SU-DHL-6 (cell line): Measurements from ENCODE around the gene C19orf53.

Experiments
- H2AFZ ChIP-seq: fragments of 200-600 bp; sonication (generic); 2 replicates; pipeline ENCODE4 v1.6.1; 2014; ENCODE audit warnings: low read depth, mild to moderate bottlenecking, moderate library complexity, mixed read lengths, antibody characterized with exemption, low read length; ENCODE audit not compliant: severe bottlenecking
- H3F3A ChIP-seq: fragments of 200-600 bp; shearing (Covaris generic); 2 replicates; pipeline ENCODE4 v1.6.0; 2016; ENCODE audit warnings: antibody characterized with exemption, mild to moderate bottlenecking; ENCODE audit not compliant: insufficient read depth
- H3K27ac ChIP-seq: fragments of 200-600 bp; sonication (generic); 2 replicates; pipeline ENCODE4 v1.5.1; 2016; ENCODE audit warnings: low read depth, mild to moderate bottlenecking, low read length, moderate library complexity, mixed read lengths
- H3K27me3 ChIP-seq: fragments of 200-600 bp; sonication (generic), shearing (Covaris generic); 2 replicates; pipeline ENCODE4 v1.6.0; 2014; ENCODE audit warnings: mild to moderate bottlenecking, low read length
- H3K36me3 ChIP-seq: fragments of 200-600 bp; sonication (generic); 2 replicates; pipeline ENCODE4 v1.6.1; 2014; ENCODE audit warnings: mild to moderate bottlenecking, low read length, mixed read lengths
- H3K4me2 ChIP-seq: fragments of 300-600, 200-600 bp; shearing (Covaris generic), sonication (generic); 2 replicates; pipeline ENCODE4 v1.6.0; 2014; ENCODE audit warnings: low read length, low read depth, mild to moderate bottlenecking; ENCODE audit not compliant: poor library complexity, severe bottlenecking
- H3K4me3 ChIP-seq: fragments of 200-600 bp; sonication (generic); 2 replicates; pipeline ENCODE4 v1.5.1; 2014; ENCODE audit warnings: antibody characterized with exemption, low read length, mild to moderate bottlenecking, mixed read lengths; ENCODE audit not compliant: insufficient read depth, poor library complexity, severe bottlenecking
- H3K79me2 ChIP-seq: fragments of 200-600 bp; sonication (generic); 2 replicates; pipeline ENCODE4 v1.6.1; 2014; ENCODE audit warnings: mild to moderate bottlenecking, low read length, moderate library complexity; ENCODE audit not compliant: insufficient read depth
- H3K9ac ChIP-seq: fragments of 200-600 bp; sonication (generic); 2 replicates; pipeline ENCODE4 v1.7.0; 2014; ENCODE audit warnings: mild to moderate bottlenecking, low read length
- H3K9me2 ChIP-seq: fragments of 200-600 bp; sonication (generic); replicated peaks from 2 replicates; pipeline ENCODE4 v1.6.1; 2014; ENCODE audit warnings: low read length; ENCODE audit not compliant: insufficient read depth
- H3K9me3 ChIP-seq: fragments of 200-600 bp; sonication (generic); 2 replicates; pipeline ENCODE4 v1.6.1; 2014; ENCODE audit warnings: low read length, mixed read lengths; ENCODE audit not compliant: insufficient read depth
- H4K20me1 ChIP-seq: fragments of 200-600 bp; sonication (generic); 2 replicates; pipeline ENCODE4 v1.6.1; 2014; ENCODE audit warnings: low read depth, mild to moderate bottlenecking, antibody characterized with exemption, low read length, moderate library complexity, mixed read lengths
- EZH2phosphoT487 ChIP-seq: fragments of 200-600 bp; sonication (generic), shearing (Covaris generic); conservative IDR thresholded peaks from 2 replicates; pipeline ENCODE4 v1.6.1; 2018; ENCODE audit warnings: mild to moderate bottlenecking, antibody characterized with exemption, low read length, moderate library complexity, mixed read lengths
- TF ChIP-seq, protein P1 (sequence below): fragments of 200-600 bp; sonication (generic); IDR thresholded peaks from one replicate; pipeline ENCODE4 v1.5.1; 2017; ENCODE audit warnings: antibody characterized with exemption, mild to moderate bottlenecking, low read length, moderate library complexity; ENCODE audit not compliant: insufficient read depth, poor library complexity, severe bottlenecking

Gene C19orf53

DNA sequence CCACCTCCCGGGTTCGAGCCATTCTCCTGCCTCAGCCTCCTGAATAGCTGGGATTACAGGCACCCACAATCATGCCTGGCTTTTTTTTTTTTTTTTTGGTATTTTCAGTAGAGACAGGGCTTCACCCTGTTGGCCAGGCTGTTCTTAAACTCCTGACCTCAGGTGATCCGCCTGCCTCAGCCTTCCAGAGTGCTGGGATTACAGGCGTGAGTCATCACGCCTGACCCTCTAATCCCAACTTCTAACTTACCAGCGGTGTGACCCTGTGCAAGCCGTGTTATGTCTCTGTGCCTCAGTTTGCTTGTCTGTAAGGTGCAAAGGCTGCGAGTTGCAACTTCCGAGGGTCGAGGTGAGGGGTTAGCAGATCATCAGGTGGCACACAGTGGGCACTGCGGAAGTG is 38.3 kb downstream of the C19orf53 start:
- TF ChIP-seq, protein P1, sequence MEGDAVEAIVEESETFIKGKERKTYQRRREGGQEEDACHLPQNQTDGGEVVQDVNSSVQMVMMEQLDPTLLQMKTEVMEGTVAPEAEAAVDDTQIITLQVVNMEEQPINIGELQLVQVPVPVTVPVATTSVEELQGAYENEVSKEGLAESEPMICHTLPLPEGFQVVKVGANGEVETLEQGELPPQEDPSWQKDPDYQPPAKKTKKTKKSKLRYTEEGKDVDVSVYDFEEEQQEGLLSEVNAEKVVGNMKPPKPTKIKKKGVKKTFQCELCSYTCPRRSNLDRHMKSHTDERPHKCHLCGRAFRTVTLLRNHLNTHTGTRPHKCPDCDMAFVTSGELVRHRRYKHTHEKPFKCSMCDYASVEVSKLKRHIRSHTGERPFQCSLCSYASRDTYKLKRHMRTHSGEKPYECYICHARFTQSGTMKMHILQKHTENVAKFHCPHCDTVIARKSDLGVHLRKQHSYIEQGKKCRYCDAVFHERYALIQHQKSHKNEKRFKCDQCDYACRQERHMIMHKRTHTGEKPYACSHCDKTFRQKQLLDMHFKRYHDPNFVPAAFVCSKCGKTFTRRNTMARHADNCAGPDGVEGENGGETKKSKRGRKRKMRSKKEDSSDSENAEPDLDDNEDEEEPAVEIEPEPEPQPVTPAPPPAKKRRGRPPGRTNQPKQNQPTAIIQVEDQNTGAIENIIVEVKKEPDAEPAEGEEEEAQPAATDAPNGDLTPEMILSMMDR: no peak
- no peak for TF ChIP-seq EZH2phosphoT487
- Histone ChIP-seq H3K4me3 (no peak overlapping the region), H3K27me3 (no peaks in the 10 kb centered on the region), H3K27ac (no peak overlapping the region), H3K36me3 (no peaks in the 10 kb centered on the region), H2AFZ (no peak overlapping the region), H3K4me2 (no peak overlapping the region), H3F3A (no peaks in the 10 kb centered on the region), H3K79me2 (no peaks in the 10 kb centered on the region), H4K20me1 (no peaks in the 10 kb centered on the region), H3K9me2 (no peaks in the 10 kb centered on the region), H3K9ac (no peak overlapping the region), H3K9me3 (no peaks in the 10 kb centered on the region)

DNA sequence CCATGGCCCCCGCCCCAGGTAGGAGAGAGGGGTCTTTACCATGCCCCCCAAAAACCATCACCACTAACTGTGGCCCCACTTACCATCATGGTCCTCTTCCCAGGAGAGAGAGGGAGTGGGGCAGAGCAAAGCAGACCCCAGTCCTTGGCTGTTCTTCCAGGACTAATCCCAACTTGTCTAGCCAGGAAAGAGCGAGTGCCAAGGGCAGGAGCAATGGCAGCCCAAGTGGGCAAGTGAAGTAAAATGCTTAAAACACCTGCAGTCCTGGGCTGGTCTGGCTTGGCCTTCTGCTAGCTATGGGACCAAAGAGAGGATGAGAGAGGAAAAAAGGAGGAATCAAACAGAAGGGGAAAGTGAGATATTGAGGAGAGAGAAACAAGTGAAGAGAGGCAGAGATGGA is 38.9 kb downstream of the C19orf53 start:
- Histone ChIP-seq H3K79me2 (no peaks in the 10 kb centered on the region), H3K9ac (no peak overlapping the region), H3K36me3 (no peaks in the 10 kb centered on the region), H3K9me2 (no peaks in the 10 kb centered on the region), H3K4me3 (no peak overlapping the region), H3K9me3 (no peaks in the 10 kb centered on the region), H3K27me3 (no peaks in the 10 kb centered on the region), H3K27ac (no peak overlapping the region), H4K20me1 (no peaks in the 10 kb centered on the region), H2AFZ (no peak overlapping the region), H3K4me2 (no peak overlapping the region), H3F3A (no peaks in the 10 kb centered on the region)
- no peak for TF ChIP-seq EZH2phosphoT487
- TF ChIP-seq, protein P1: no peak

DNA sequence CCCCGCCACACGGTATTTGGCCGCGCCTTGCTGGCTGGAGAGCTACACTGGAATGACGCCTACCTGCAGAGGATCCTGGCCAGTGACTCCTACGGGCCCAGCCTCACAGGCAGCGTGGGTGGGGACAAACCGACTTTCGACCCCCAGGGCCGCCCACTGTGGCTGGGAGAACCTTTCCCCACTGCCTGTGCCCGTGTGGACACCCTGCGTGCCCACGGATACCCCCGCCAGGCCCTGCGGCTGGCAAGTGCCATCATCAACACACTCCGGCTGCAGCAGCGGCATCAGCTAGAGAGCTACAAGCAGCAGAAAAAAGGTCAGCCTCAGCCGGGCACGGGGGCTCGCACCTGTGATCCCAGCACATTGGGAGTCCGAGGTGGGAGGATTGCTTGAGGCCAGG is 40.3 kb downstream of the C19orf53 start:
- no peaks in the 10 kb centered on the region for H3K27me3 ChIP-seq
- H3K4me3 ChIP-seq: no peak overlapping the region

More for the DNA sequence above, 40.3 kb downstream of the C19orf53 start:
- H3K9me2 ChIP-seq: no peaks in the 10 kb centered on the region
- H3K9ac ChIP-seq: no peak overlapping the region
- H3K9me3 ChIP-seq: no peaks in the 10 kb centered on the region
- TF ChIP-seq, protein P1: no peak
- no peak for TF ChIP-seq EZH2phosphoT487
- no peak overlapping the region for H3K27ac ChIP-seq
- H2AFZ ChIP-seq: no peak overlapping the region
- H3K4me2 ChIP-seq: no peak overlapping the region
- H3F3A ChIP-seq: no peaks in the 10 kb centered on the region
- H4K20me1 ChIP-seq: no peaks in the 10 kb centered on the region
- no peaks in the 10 kb centered on the region for H3K79me2 ChIP-seq
- H3K36me3 ChIP-seq: no peaks in the 10 kb centered on the region
